ENCODE measurements around the gene LTBP2. TPM values are rescaled to one million over a fixed set of nuclear protein-coding genes. Genes with fewer than 3 reads are reported as not detected.

Gene LTBP2
- total and polyA plus RNA-seq, 7 donors, result 0.46 to 71.2 (median 12.1) TPM

DNA sequence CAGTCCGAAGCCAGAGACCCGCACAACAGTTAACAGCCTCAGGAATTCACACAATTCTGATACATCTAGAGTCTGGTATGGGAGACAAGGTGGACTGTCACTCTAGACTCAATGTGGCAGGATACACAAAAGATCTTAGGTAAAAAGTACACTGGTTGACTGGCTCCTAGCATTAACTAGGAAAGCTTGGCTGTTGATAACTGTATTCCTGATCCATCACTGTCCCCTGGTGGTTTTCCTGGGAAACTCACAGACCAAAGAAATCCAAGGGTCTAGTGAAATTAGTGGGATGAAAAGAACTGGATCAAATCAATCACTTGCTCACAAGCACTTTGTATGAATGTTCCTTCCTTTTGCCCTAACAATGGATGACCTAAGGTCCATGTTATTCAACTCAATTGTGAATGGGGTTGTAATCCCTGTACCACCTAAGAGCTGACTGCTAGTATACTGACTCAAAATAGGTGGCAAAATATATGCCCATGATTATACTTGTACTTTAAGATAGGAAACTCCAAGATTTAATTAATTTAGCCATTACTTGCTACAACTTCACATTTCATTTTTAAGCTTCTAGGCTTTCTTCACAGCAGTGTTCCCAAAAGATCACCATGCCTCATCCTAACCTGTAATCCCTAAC, 132.9 kb downstream of the LTBP2 start:
- no peak for DNase-seq
- intact Hi-C loops (cut with DNase I), result no loop called here
- H3K4me3 ChIP-seq, result no peak overlapping the region
- TF ChIP-seq EP300 (IDR thresholded peaks at IDR 0.05), result no peak
- TF ChIP-seq, protein P1, sequence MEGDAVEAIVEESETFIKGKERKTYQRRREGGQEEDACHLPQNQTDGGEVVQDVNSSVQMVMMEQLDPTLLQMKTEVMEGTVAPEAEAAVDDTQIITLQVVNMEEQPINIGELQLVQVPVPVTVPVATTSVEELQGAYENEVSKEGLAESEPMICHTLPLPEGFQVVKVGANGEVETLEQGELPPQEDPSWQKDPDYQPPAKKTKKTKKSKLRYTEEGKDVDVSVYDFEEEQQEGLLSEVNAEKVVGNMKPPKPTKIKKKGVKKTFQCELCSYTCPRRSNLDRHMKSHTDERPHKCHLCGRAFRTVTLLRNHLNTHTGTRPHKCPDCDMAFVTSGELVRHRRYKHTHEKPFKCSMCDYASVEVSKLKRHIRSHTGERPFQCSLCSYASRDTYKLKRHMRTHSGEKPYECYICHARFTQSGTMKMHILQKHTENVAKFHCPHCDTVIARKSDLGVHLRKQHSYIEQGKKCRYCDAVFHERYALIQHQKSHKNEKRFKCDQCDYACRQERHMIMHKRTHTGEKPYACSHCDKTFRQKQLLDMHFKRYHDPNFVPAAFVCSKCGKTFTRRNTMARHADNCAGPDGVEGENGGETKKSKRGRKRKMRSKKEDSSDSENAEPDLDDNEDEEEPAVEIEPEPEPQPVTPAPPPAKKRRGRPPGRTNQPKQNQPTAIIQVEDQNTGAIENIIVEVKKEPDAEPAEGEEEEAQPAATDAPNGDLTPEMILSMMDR (IDR thresholded peaks at IDR 0.05), result peak in 2 of 4 experiments; percentile 26 to 34
- no peak overlapping the region for H3K27ac ChIP-seq
- no peaks in the 10 kb centered on the region for H3K9me3 ChIP-seq
- 93 to 95% methylated on average over 2 of the region's 2 CpGs for WGBS, 2 donors
- H3K36me3 ChIP-seq, result peaks cover 23 to 94% (median 31%) of the 10 kb centered on the region in 4 donors
- H3K4me1 ChIP-seq, result no peaks in the 10 kb centered on the region
- H3K27me3 ChIP-seq, result no peaks in the 10 kb centered on the region

DNA sequence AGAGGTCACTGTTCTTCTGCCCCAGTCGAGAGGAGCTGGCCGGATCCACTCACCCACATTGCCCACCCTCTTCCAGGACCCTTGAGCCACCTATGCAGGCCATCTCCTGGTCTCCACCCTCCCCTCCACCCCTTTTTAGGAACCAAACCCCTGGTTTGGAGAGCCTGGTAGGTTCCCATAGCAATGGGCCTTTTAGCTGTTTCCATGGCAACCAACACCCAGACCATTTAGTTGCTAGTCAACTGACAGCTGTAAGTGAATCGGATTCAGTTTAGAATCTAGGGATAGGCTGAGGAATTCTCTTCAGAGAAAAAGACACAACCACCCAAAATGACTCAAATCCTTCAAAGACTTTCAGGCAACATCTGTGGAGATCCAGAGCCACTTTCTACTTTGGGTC, 135.4 kb downstream of the LTBP2 start:
- Histone ChIP-seq H3K36me3 (peaks cover 15 to 77% (median 19%) of the 10 kb centered on the region in 4 donors), H3K9me3 (no peaks in the 10 kb centered on the region), H3K4me1 (no peaks in the 10 kb centered on the region), H3K4me3 (no peak overlapping the region), H3K27ac (no peak overlapping the region), H3K27me3 (no peaks in the 10 kb centered on the region)
- TF ChIP-seq EP300 (IDR thresholded peaks at IDR 0.05) (no peak), POLR2AphosphoS5 (IDR thresholded peaks at IDR 0.05) (no peak)
- TF ChIP-seq, protein P1 (IDR thresholded peaks at IDR 0.05), result no peak
- no peak for DNase-seq
- 95 to 96% methylated on average over 3 of the region's 3 CpGs for WGBS, 2 donors
- intact Hi-C loops (cut with DNase I), result no loop called here

DNA sequence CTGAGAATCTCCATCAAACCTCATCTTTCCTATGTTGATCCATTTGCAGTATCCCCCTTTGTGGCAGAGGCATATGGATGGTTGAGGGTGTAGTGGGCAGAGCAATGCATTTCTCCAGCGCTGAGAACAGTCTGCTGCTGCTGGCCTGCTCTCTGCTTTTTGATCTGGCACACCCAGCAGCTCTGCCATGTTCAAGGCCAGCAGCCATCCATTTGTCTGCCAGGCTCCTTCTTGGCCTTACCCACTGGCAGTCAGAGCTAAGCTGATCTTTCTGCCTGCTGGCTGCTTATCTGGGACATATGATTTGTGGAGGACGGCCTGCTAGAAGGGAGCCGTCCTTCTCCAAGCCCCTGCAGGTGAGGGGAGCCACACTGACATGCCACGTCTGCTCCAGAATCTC, 135.9 kb downstream of the LTBP2 start:
- H3K9me3 ChIP-seq, result no peaks in the 10 kb centered on the region
- 94 to 95% methylated on average over 4 of the region's 4 CpGs for WGBS, 2 donors
- peaks cover 13 to 72% (median 17%) of the 10 kb centered on the region in 4 donors for H3K36me3 ChIP-seq
- DNase-seq, result no peak
- TF ChIP-seq POLR2AphosphoS5 (IDR thresholded peaks at IDR 0.05), result no peak
- TF ChIP-seq POLR2A (IDR thresholded peaks at IDR 0.05), result no peak
- TF ChIP-seq, protein P1 (IDR thresholded peaks at IDR 0.05), result no peak
- no peak for TF ChIP-seq EP300 (IDR thresholded peaks at IDR 0.05)
- H3K4me3 ChIP-seq, result no peak overlapping the region
- no peak overlapping the region for H3K27ac ChIP-seq
- intact Hi-C loops (cut with DNase I), result no loop called here
- no peaks in the 10 kb centered on the region for H3K4me1 ChIP-seq
- no peaks in the 10 kb centered on the region for H3K27me3 ChIP-seq

DNA sequence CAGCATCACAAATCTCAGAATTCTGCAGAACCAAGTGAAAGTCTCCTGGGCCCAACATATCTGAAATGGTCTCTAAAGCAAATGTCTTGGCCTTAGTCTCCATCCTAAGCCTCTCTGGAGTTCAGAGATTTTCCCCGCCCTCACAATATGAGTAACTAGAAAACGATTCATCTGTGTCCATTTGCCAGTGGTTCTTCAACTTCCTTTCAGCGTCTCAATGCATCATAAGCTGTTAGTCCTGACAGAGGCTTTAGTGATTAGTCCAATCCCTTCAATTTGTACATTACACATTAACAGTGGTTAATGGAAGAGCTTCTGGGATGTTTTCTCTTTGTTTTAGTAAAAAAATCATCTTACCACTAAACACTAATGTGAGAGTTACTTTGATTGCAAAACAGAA, 136.4 kb downstream of the LTBP2 start:
- no peak overlapping the region for H3K27ac ChIP-seq
- H3K27me3 ChIP-seq, result no peaks in the 10 kb centered on the region
- H3K36me3 ChIP-seq, result peaks cover 9 to 68% (median 15%) of the 10 kb centered on the region in 4 donors
- DNase-seq, result no peak
- no peak overlapping the region for H3K4me3 ChIP-seq
- H3K4me1 ChIP-seq, result no peaks in the 10 kb centered on the region
- TF ChIP-seq, protein P1 (IDR thresholded peaks at IDR 0.05), result no peak
- TF ChIP-seq POLR2A (IDR thresholded peaks at IDR 0.05) (no peak), EP300 (IDR thresholded peaks at IDR 0.05) (no peak), POLR2AphosphoS5 (IDR thresholded peaks at IDR 0.05) (no peak)
- H3K9me3 ChIP-seq, result no peaks in the 10 kb centered on the region
- intact Hi-C loops (cut with DNase I), result no loop called here
- WGBS, 2 donors, result 68 to 69% methylated on average over 3 of the region's 3 CpGs

DNA sequence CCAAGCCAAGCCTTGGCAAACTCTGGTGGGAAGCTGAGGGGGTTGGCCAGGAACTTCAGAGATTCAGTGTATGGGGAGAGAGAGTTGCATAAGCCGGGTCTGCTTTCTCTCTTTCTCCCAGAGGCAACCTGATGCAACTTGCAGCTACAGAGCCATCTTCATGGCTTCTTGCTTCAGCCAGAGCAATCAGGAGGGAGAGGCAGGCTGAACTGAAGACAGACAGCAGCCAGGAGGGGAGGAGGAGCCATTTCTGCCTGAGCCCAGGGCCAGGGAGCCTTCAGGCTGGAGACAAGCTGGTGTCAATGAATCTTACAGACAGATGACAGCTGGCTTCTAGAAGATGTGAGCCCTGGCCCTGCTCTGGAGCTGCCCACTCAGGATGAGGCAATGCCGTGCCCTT, 137.7 kb downstream of the LTBP2 start:
- WGBS, 2 donors, result 80 to 97% methylated on average over 2 of the region's 2 CpGs
- no peak for DNase-seq
- Histone ChIP-seq H3K4me3 (no peak overlapping the region), H3K4me1 (no peaks in the 10 kb centered on the region), H3K27ac (no peak overlapping the region), H3K36me3 (peaks cover 0 to 54% (median 7%) of the 10 kb centered on the region in 4 donors), H3K27me3 (no peaks in the 10 kb centered on the region), H3K9me3 (no peaks in the 10 kb centered on the region)
- intact Hi-C loops (cut with DNase I), result no loop called here
- TF ChIP-seq POLR2A (IDR thresholded peaks at IDR 0.05) (no peak), POLR2AphosphoS5 (IDR thresholded peaks at IDR 0.05) (no peak), EP300 (IDR thresholded peaks at IDR 0.05) (no peak)
- TF ChIP-seq, protein P1 (IDR thresholded peaks at IDR 0.05), result no peak

Measured in sigmoid colon (tissue), 7 donors.